NCI-H345 treated with DMSO at 0.1 percent for 48 hours (cell line): ENCODE results near the gene PTRH2.
"Not testable (repeated sequence)": the region's sequence is repeated elsewhere in the genome, so short reads cannot be mapped to it uniquely, and the experiment has no call there.

Experiments used
- DNase-seq: peaks from one replicate; lab custom pipeline; 2025; ENCODE audit not compliant: unreplicated experiment; lab: John Stamatoyannopoulos, UW

Gene PTRH2

GRCh38 chr17:59671386-59671785 lies 35.8 kb downstream of the PTRH2 start:
- DNase-seq, result no peak

DNA sequence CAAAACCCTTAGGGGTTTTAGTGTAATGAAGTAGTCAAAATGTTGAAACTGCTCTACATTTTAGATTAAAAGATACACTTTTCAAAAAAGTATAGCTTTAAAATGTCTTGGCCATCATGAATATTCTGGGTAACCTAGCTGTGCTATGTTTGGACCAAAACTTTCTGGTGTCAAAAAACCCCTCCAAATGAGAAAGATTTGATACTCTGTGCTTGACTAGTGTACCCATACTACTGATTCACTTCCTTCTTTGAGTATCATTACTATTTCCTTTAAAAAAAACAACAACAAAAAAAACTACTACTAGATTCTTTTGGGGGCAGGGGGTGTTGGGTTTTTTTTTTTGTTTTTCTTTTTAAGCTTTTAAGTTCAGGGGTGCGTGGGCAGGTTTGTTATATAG lies 37.3 kb downstream of the PTRH2 start:
- DNase-seq, result no peak

DNA sequence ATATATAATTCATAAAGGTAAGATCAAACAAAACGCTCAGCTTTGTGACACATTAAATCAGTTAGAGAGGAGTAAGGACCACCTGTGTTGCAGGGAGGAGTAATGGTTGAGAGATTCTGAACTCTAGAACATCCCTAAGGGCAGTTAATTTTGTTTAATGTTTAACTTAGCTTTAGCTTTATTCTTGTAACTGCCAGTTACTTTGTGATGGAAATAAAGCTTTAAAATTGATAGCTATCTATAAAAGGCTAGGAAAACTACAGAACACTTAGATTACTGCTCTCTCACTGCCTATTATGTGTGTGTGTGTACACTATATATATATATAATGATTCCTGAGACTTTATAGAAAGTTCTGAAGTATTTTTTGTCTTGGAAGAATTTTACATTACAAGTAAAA lies 37.8 kb downstream of the PTRH2 start:
- no peak for DNase-seq

GRCh38 chr17:59668816-59669215 lies 38.4 kb downstream of the PTRH2 start:
- no peak for DNase-seq

GRCh38 chr17:59666235-59666634 lies 41.0 kb downstream of the PTRH2 start:
- DNase-seq, result no peak

- DNase-seq, result not testable (repeated sequence)
Observed at GRCh38 chr17:59656624-59657023, 50.6 kb downstream of the PTRH2 start.

- DNase-seq, result no peak
Observed at GRCh38 chr17:59652119-59652518, 55.1 kb downstream of the PTRH2 start.

DNA sequence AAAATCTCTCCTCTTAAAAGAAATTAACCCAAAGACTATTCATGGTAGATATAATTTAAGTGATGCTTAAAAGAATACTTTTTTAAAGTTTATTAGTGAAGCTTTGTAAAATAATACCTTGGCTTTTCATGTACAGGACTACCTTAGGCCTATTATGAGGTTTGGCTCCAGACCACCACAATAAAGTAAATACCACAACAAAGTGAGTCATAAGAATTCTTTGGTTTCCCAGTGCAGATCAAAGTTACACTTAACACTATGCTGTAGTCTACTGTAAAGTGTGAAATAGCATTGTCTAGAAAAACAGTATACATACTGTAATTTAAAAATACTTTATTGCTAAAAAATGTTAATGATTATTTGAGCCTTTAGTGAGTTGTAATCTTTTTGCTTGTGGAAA lies 55.9 kb downstream of the PTRH2 start:
- DNase-seq, result no peak

GRCh38 chr17:59650642-59651041 lies 56.6 kb downstream of the PTRH2 start:
- DNase-seq, result no peak

DNA sequence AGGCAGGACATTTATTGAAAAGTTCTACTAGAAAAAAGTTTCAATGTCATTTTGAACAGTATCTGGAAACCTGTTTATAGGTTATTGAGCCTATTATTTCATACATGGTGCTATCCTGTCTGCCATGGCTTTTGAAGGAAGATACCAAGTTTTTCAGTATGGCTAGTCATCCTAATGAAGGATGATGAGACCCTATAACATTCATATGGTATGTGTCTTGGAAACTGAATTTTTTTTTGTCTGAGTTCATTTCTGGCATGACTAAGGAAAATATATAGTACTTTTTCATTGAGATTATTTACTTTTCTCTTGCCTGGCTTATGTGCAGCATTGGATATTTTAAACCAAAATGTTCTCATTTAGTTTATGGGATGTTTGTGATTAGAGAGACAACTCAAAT lies 57.3 kb downstream of the PTRH2 start:
- no peak for DNase-seq
